Lower leg skin (tissue), 3 donors: ENCODE measurements around the gene TSHZ2.

Experiments used
- POLR2A ChIP-seq, 2 donors: fragments of 450-650 bp; IDR thresholded peaks; one replicate each; pipeline ENCODE4 v1.6.1; 2016 to 2017; ENCODE audit warnings: antibody characterized with exemption in 2 of 2, mild to moderate bottlenecking in 1 of 2, moderate library complexity in 1 of 2
- TF ChIP-seq, protein P1 (sequence below), 3 donors: fragments of 450-650 bp; IDR thresholded peaks; one replicate each; pipeline ENCODE4 v1.5.1; 2016; ENCODE audit warnings: antibody characterized with exemption in 3 of 3, mild to moderate bottlenecking in 3 of 3, moderate library complexity in 2 of 3

DNA sequence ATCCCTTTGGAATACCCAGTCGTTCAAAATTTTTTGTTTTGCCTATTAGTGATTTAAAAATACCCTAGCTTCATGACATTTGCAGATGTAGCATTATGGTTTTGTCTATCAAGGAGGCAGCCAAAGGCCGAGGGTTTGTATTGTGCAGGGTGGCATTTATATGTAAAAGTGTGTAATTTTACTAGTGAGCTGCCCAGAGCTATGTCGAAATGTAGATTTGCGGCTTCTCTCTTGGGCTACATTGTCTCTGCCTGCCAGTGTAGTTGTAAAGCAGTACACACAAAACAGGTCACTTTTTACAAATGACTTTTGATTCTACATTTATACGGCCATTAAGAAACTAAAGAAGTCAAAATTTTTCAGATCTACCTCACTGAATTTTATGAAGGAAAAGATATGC, 87.7 kb downstream of the TSHZ2 start:
- TF ChIP-seq, protein P1, sequence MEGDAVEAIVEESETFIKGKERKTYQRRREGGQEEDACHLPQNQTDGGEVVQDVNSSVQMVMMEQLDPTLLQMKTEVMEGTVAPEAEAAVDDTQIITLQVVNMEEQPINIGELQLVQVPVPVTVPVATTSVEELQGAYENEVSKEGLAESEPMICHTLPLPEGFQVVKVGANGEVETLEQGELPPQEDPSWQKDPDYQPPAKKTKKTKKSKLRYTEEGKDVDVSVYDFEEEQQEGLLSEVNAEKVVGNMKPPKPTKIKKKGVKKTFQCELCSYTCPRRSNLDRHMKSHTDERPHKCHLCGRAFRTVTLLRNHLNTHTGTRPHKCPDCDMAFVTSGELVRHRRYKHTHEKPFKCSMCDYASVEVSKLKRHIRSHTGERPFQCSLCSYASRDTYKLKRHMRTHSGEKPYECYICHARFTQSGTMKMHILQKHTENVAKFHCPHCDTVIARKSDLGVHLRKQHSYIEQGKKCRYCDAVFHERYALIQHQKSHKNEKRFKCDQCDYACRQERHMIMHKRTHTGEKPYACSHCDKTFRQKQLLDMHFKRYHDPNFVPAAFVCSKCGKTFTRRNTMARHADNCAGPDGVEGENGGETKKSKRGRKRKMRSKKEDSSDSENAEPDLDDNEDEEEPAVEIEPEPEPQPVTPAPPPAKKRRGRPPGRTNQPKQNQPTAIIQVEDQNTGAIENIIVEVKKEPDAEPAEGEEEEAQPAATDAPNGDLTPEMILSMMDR (IDR thresholded peaks at IDR 0.05), result no peak
- TF ChIP-seq POLR2A (IDR thresholded peaks at IDR 0.05), result no peak
